Activated T-cell treated with anti-CD3 and anti-CD28 coated beads, Interleukin-2, amount 50 U/mL, for 24 hours (primary cell): ENCODE measurements around the gene CCDC149.

Experiments used
- DNase-seq: peaks from one replicate; pipeline ENCODE4 v3.0.0-alpha.2; 2020
- H3K27ac Mint-ChIP-seq: 2 replicates; pipeline ENCODE4 v1.8.0; 2020; ENCODE audit warnings: mild to moderate bottlenecking, mixed read lengths
- H3K27me3 Mint-ChIP-seq: 2 replicates; pipeline ENCODE4 v1.8.0; 2020; ENCODE audit warnings: mixed read lengths
- H3K36me3 Mint-ChIP-seq: 2 replicates; pipeline ENCODE4 v1.8.0; 2020; ENCODE audit warnings: low read depth, mixed read lengths
- H3K4me1 Mint-ChIP-seq: 2 replicates; pipeline ENCODE4 v1.8.0; 2020; ENCODE audit warnings: low read depth, mixed read lengths
- H3K4me3 Mint-ChIP-seq: 2 replicates; pipeline ENCODE4 v1.8.0; 2020; ENCODE audit warnings: mild to moderate bottlenecking, moderate library complexity, mixed read lengths
- H3K9me3 Mint-ChIP-seq: 2 replicates; pipeline ENCODE4 v1.8.0; 2020; ENCODE audit warnings: mixed read lengths

Gene CCDC149

DNA sequence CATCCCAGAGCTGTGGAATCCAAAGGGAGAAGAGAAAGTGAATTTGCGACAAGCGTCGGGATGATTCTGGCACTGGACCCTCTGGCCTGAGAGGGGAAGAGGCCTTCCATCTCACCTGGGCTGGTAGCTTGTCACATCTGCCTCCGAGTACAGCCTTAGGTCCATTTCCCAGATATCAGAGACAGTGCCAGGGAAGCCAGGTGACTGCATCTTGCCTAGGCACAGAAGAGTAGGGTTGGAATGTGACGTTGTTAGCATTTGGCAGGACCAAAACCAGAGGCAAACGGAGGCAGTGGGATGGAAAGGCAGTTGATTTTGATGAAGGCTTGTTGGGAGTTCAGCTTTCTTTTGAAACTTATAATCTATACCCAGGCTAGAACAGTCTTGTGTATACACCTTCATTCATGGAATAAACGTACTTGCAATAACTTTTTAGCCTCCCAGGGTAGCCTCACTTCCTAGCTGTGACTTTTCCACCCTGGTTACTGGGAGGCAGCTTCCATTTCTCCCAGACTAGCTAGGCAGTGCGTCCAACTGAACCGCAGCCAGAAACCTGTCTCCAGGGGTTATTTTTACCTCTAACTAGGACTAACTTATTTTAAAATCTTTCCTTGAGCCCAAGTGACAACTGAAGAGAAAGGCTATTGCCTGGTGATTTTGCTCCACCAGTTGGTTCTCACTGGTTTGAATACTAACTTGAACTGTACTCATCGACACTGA, 111.5 kb downstream of the CCDC149 start:
- H3K9me3 Mint-ChIP-seq: no peaks in the 10 kb centered on the region
- H3K4me1 Mint-ChIP-seq: peaks cover 2% of the 10 kb centered on the region
- DNase-seq: no peak
- H3K36me3 Mint-ChIP-seq: no peaks in the 10 kb centered on the region
- H3K27me3 Mint-ChIP-seq: peaks cover 52% of the 10 kb centered on the region
- H3K27ac Mint-ChIP-seq: no peak overlapping the region
- no peak overlapping the region for H3K4me3 Mint-ChIP-seq

- H3K4me1 Mint-ChIP-seq: peaks cover 2% of the 10 kb centered on the region
- H3K36me3 Mint-ChIP-seq: no peaks in the 10 kb centered on the region
- DNase-seq: no peak
- no peak overlapping the region for H3K27ac Mint-ChIP-seq
- no peaks in the 10 kb centered on the region for H3K9me3 Mint-ChIP-seq
- no peak overlapping the region for H3K4me3 Mint-ChIP-seq
- peaks cover 52% of the 10 kb centered on the region for H3K27me3 Mint-ChIP-seq
These were observed 112.4 kb downstream of the CCDC149 start for GRCh38 chr4:24800325-24800895.

GRCh38 chr4:24799544-24800324, 113.1 kb downstream of the CCDC149 start:
- Mint-ChIP-seq H3K36me3 (no peaks in the 10 kb centered on the region), H3K4me1 (peaks cover 2% of the 10 kb centered on the region), H3K9me3 (no peaks in the 10 kb centered on the region), H3K27me3 (peaks cover 49% of the 10 kb centered on the region), H3K27ac (no peak overlapping the region), H3K4me3 (no peak overlapping the region)
- DNase-seq: no peak

DNA sequence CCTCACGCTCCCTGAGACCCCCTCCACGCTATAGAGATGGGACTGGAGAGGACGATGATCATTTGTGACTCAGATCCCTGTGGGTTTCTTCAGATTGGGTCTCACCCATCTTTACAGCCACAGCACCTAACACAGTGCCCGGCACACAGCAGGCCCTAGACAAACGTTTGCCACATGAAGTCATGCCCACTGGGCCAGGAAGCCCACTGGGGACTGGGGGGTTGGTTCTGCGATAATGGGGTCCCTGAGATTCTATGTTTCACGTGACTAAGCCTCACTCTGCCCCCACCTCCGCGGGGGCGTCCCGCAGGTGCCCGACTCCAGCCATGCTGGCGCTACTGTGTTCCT, 113.7 kb downstream of the CCDC149 start:
- no peaks in the 10 kb centered on the region for H3K36me3 Mint-ChIP-seq
- H3K9me3 Mint-ChIP-seq: no peaks in the 10 kb centered on the region
- H3K27ac Mint-ChIP-seq: no peak overlapping the region
- no peak overlapping the region for H3K4me3 Mint-ChIP-seq
- DNase-seq: no peak
- peaks cover 2% of the 10 kb centered on the region for H3K4me1 Mint-ChIP-seq
- H3K27me3 Mint-ChIP-seq: peaks cover 46% of the 10 kb centered on the region

- Mint-ChIP-seq H3K27ac (no peak overlapping the region), H3K27me3 (peaks cover 44% of the 10 kb centered on the region), H3K36me3 (no peaks in the 10 kb centered on the region), H3K4me1 (peaks cover 2% of the 10 kb centered on the region), H3K4me3 (no peak overlapping the region), H3K9me3 (no peaks in the 10 kb centered on the region)
- no peak for DNase-seq
These were observed 114.7 kb downstream of the CCDC149 start for GRCh38 chr4:24798036-24798610.

DNA sequence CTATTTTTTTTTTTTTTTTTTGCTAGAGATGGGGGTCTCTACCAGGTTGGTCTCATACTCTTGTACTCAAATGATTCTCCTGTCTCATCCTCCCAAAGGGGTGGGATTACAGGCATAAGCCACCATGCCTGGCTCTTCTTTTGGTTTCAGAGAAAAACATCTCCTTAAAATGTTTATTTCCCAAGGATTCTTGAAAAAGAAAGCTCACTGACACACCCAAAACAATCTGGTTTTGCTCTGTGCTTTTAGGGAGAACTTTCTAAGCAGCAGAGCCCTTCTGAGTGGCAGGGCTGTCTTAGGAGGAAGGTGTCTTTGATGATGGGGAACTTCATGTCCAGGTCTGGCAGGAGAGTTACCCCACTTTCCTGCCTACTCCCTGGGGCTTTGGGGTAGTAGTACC, 116.2 kb downstream of the CCDC149 start:
- no peak for DNase-seq
- H3K27ac Mint-ChIP-seq: no peak overlapping the region
- no peaks in the 10 kb centered on the region for H3K36me3 Mint-ChIP-seq
- H3K27me3 Mint-ChIP-seq: peaks cover 31% of the 10 kb centered on the region
- H3K4me1 Mint-ChIP-seq: peaks cover 2% of the 10 kb centered on the region
- H3K4me3 Mint-ChIP-seq: no peak overlapping the region
- H3K9me3 Mint-ChIP-seq: no peaks in the 10 kb centered on the region

DNA sequence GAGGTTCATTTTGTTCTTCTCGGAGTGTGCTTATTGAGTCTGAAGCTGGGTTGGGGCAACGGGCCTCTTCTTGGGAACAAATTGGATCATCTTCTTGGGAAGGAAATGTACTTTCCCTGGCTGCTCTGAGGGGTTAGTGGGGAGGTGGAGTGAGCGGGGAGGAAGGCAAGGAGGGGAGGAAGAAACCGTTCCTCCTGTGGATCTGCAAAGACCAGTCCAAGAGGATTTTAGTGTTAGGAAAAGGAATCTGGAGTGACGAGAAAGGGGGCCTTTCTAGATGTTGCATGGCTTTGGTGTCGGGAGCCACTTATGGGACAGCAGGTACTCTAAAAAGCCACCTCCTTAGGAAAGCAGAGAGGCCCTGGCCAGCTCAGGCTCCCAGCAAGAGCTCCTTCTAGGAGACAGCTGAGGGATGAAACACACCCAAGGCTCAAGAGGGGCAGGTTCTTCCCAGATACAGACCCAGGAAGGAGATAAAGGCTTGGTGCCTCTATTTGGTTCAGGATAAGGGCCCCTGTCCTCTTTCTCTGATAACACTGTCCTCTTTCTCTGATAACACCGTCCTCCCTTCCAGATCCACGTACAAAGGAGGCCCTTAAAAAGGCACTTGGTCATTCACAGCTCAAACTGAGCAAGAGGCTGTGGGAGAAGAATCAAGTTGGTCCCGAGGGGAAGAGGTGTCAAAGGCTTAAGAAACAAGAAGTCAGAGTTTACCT, 117.0 kb downstream of the CCDC149 start:
- DNase-seq: no peak
- Mint-ChIP-seq H3K36me3 (no peaks in the 10 kb centered on the region), H3K9me3 (no peaks in the 10 kb centered on the region), H3K27me3 (peaks cover 24% of the 10 kb centered on the region), H3K4me3 (no peak overlapping the region), H3K27ac (no peak overlapping the region), H3K4me1 (peaks cover 2% of the 10 kb centered on the region)

- no peaks in the 10 kb centered on the region for H3K4me1 Mint-ChIP-seq
- H3K4me3 Mint-ChIP-seq: no peak within 1 kb of the TSS
- no peak within 1 kb of the TSS for H3K27ac Mint-ChIP-seq
- H3K27me3 Mint-ChIP-seq: peaks cover 19% of the 10 kb centered on the region
- H3K9me3 Mint-ChIP-seq: no peaks in the 10 kb centered on the region
- no peak for DNase-seq
- H3K36me3 Mint-ChIP-seq: no peaks in the 10 kb centered on the region
These were observed 117.8 kb downstream of the CCDC149 start, which contains the start of gene SOD3 for GRCh38 chr4:24794916-24795665. SOD3 (plus strand) TSS chr4:24795573; CDS start chr4:24799522, 3,949 bp downstream.

GRCh38 chr4:24794480-24794879, 118.4 kb downstream of the CCDC149 start:
- Mint-ChIP-seq H3K4me1 (no peaks in the 10 kb centered on the region), H3K27me3 (peaks cover 19% of the 10 kb centered on the region), H3K4me3 (no peak overlapping the region), H3K36me3 (no peaks in the 10 kb centered on the region), H3K9me3 (no peaks in the 10 kb centered on the region), H3K27ac (no peak overlapping the region)
- no peak for DNase-seq

GRCh38 chr4:24794051-24794450, 118.8 kb downstream of the CCDC149 start:
- H3K27me3 Mint-ChIP-seq: peaks cover 18% of the 10 kb centered on the region
- no peak overlapping the region for H3K4me3 Mint-ChIP-seq
- H3K9me3 Mint-ChIP-seq: peaks cover 2% of the 10 kb centered on the region
- DNase-seq: no peak
- H3K4me1 Mint-ChIP-seq: no peaks in the 10 kb centered on the region
- H3K36me3 Mint-ChIP-seq: no peaks in the 10 kb centered on the region
- no peak overlapping the region for H3K27ac Mint-ChIP-seq

DNA sequence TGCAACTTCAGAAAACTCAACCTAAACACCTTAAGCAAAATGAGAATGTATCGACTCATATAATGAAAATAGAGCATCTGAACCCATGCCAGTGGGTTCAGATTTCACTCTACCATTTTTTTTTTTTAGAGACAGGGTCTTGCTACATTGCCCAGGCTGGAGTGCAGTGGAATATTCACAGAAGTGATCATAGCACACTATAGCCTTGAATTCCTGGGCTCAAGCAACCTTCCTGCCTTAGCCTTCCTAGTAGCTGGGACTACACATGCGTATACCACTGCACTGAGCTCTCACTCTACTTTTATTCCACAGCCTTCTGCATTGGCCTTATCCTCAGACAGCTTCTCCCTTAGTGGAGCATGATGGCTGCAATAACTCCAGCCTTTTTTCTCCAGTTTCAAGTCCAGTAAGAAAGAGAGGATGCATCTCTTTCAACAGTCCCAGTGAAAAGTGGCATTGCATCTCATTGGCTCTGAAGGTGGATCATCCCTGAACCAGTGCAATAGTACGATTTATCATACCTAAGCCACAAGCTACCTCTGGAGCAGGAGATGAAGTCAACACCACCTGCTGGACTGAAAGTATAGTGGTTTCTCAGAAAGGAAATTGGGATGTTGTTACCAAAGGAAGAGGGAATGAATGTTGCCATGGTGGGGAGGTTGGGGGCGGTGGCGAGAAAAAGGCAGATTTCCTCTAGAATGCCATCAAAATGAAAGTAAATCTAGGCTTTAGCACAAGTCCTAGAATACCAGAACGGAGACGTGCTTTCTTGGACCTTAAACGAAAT, 119.4 kb downstream of the CCDC149 start:
- no peak for DNase-seq
- Mint-ChIP-seq H3K27me3 (peaks cover 12% of the 10 kb centered on the region), H3K4me1 (no peaks in the 10 kb centered on the region), H3K4me3 (no peak overlapping the region), H3K36me3 (no peaks in the 10 kb centered on the region), H3K27ac (no peak overlapping the region), H3K9me3 (peaks cover 6% of the 10 kb centered on the region)

DNA sequence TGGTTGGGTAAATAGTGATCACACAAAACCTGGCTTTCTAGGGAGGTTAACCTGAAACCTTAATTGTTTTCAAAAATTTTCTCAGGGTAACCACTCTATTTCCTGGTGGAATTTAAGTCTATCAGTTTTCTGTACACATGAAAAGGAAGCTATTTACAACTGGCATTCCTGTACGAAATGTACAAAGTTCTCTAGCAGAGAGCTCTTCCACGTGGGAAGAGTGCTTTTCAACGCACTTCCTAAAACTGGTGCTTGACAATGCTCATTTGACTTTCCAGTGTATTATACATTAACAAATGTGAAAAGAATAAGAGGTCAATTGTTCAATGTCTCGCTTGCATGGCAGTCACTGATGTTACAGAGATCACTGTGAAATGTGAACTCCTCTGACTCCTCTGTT, 120.3 kb downstream of the CCDC149 start:
- H3K9me3 Mint-ChIP-seq: peaks cover 6% of the 10 kb centered on the region
- H3K4me1 Mint-ChIP-seq: no peaks in the 10 kb centered on the region
- H3K4me3 Mint-ChIP-seq: no peak overlapping the region
- DNase-seq: no peak
- H3K27me3 Mint-ChIP-seq: peaks cover 6% of the 10 kb centered on the region
- H3K36me3 Mint-ChIP-seq: no peaks in the 10 kb centered on the region
- no peak overlapping the region for H3K27ac Mint-ChIP-seq

GRCh38 chr4:24791043-24791442, 121.8 kb downstream of the CCDC149 start:
- Mint-ChIP-seq H3K4me3 (no peak overlapping the region), H3K27me3 (peaks cover 6% of the 10 kb centered on the region)

More at GRCh38 chr4:24791043-24791442, 121.8 kb downstream of the CCDC149 start:
- no peak overlapping the region for H3K27ac Mint-ChIP-seq
- H3K9me3 Mint-ChIP-seq: peaks cover 6% of the 10 kb centered on the region
- no peak for DNase-seq
- no peaks in the 10 kb centered on the region for H3K36me3 Mint-ChIP-seq
- H3K4me1 Mint-ChIP-seq: no peaks in the 10 kb centered on the region
